Activated CD8-positive, alpha-beta memory T cell treated with anti-CD3 and anti-CD28 coated beads, Interleukin-2, amount 10 ng/mL, durations not matched to agents 7 days and 5 days (primary cell): Measurements from ENCODE around the gene ANTXR1. TPM values are rescaled to one million over a fixed set of nuclear protein-coding genes. Genes with fewer than 3 reads are reported as not detected.

Experiments used
- microRNA-seq: library from miRNA; unstranded; fragments of <30 nt; microRNA quantifications from one replicate; pipeline ENCODE4 v1.2.0, GENCODE V29; 2022
- total RNA-seq, 2 experiments: library from RNA; stranded (reverse); gene quantifications; one replicate each; pipeline ENCODE4 v1.2.3, GENCODE V29; 2021

ANTXR1 gene
- total RNA-seq, 2 experiments from 2014 or later, result 0.23 TPM; not detected in 1

Small RNA genes within 50 kb of the gene (microRNA-seq; reads per million reads assigned to microRNA genes)
- gene MIR3126, result not detected

Other genes starting within 250 kb of the ANTXR1 start
- gene BMP10, start 141.8 kb upstream of the ANTXR1 start, total RNA-seq, result not detected
- not detected for gene GKN2, start 60.3 kb upstream of the ANTXR1 start, total RNA-seq
- gene GKN1, start 38.5 kb upstream of the ANTXR1 start, total RNA-seq, result not detected